Left lobe of liver (tissue), 2 donors: ENCODE measurements around the gene FAM167B. TPM values are rescaled to one million over a fixed set of nuclear protein-coding genes. Genes with fewer than 3 reads are reported as not detected.
"Not testable (repeated sequence)": the region's sequence is repeated elsewhere in the genome, so short reads cannot be mapped to it uniquely, and the experiment has no call there.

ENCODE experiments used
- ATAC-seq: fragments of 200-7000 bp; cut with Tn5 transposase; one replicate; pipeline ENCODE4 v1.9.1; 2020; ENCODE audit warnings: mild to moderate bottlenecking, moderate library complexity
- DNase-seq: peaks from one replicate; pipeline ENCODE4 v3.0.0-alpha.2; 2020; ENCODE audit warnings: low spot score
- total RNA-seq: library from RNA; stranded (reverse); gene quantifications from one replicate; pipeline ENCODE4 v1.2.1, GENCODE V29; 2021
- donor health status: DM: no; HTN: no; CAD: no; lungs with moderate emphysema.
- donor health status: DM: no; HTN: yes; CAD: no.

FAM167B gene
- total RNA-seq, 1 donor from 2014 or later = 4.2 TPM

DNA sequence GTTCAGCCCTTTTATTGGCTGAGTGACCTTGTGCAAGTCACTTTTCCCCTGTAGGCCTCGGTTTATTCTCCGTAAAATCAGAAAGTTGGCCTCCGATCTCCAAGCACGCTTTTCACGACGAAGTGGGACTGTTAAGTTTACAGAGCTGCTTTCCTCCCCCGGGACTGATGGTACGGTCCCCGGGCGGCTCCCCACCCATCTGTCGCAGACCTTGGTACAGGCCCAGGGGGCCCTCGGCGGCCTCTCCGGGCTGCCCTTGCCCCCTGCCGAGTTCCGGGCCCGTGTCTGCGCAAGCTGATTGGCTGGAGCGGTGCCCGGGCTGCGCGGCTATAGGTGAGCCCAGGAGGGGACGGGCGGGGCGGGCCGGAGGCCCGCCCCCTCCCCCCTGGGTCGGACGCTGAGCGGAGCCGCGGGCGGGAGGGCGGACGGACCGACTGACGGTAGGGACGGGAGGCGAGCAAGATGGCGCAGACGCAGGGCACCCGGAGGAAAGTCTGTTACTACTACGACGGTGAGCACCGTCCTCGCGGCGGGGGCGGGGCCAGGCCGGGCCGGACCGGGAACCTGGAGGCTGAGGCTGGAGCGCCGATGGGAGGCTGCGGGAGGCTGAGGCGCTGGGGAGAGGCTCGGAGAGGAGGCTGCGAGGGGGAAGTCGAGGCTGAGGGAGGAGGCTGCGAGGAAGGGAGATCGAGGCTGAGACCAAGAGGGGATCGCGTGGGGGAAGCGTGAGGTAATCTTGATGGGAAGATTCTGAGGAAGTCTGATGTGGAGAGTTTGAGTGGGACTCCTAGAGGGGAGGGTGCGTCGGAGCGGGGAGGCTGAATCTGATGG is 44.9 kb downstream of the FAM167B start, which contains the start of gene HDAC1:
HDAC1 (plus strand) TSS at position 376 of the 831 bp plus-strand sequence; CDS start at position 463, 87 bp downstream.
- ATAC-seq = peak; percentile 93
- peak; percentile 99 for DNase-seq

- ATAC-seq, DNase-seq: not testable (repeated sequence)
These were observed 51.2 kb downstream of the FAM167B start for GRCh38 chr1:32298211-32298610.

Other genes starting within 250 kb of the FAM167B start
- gene KHDRBS1, start 233.4 kb upstream of the FAM167B start, total RNA-seq = 24.1 TPM
- gene TMEM39B, start 174.3 kb upstream of the FAM167B start, total RNA-seq = 6.0 TPM
- 32.2 TPM for gene KPNA6, start 139.2 kb upstream of the FAM167B start, total RNA-seq
- 31.1 TPM for gene TXLNA, start 67.5 kb upstream of the FAM167B start, total RNA-seq
- 1.6 TPM for gene CCDC28B, start 46.6 kb upstream of the FAM167B start, total RNA-seq
- gene IQCC, start 41.6 kb upstream of the FAM167B start, total RNA-seq = 0.53 TPM
- gene DCDC2B, start 38.1 kb upstream of the FAM167B start, total RNA-seq = not detected
- gene TMEM234, start 24.9 kb upstream of the FAM167B start, total RNA-seq = 4.8 TPM
- 69.2 TPM for gene EIF3I, start 24.8 kb upstream of the FAM167B start, total RNA-seq
- 1.2 TPM for gene LCK, start 4.0 kb downstream of the FAM167B start, total RNA-seq
- 29.8 TPM for gene HDAC1, start 44.9 kb downstream of the FAM167B start, total RNA-seq
- 13.6 TPM for gene MARCKSL1, start 89.0 kb downstream of the FAM167B start, total RNA-seq
- 10.0 TPM for gene FAM229A, start 115.3 kb downstream of the FAM167B start, total RNA-seq
- gene TSSK3, start 115.3 kb downstream of the FAM167B start, total RNA-seq = 1.6 TPM
- 58.6 TPM for gene BSDC1, start 147.2 kb downstream of the FAM167B start, total RNA-seq
- not detected for gene ZBTB8B, start 217.8 kb downstream of the FAM167B start, total RNA-seq